Measurements from ENCODE around the gene GOLGA6L4.
"Not testable (repeated sequence)": the region's sequence is repeated elsewhere in the genome, so short reads cannot be mapped to it uniquely, and the experiment has no call there.

Gene GOLGA6L4

GRCh38 chr15:84235573-84235972, at the start of gene GOLGA6L4:
TSS of gene GOLGA6L4 (plus strand) at chr15:84235773. CDS start at chr15:84235835, 62 bp downstream.
- in situ Hi-C loops (cut with HindIII; ENCODE audit: low sequenced_read_pairs), result not testable (repeated sequence)

- in situ Hi-C loops (cut with HindIII; ENCODE audit: low sequenced_read_pairs), result not testable (repeated sequence)
Measured at GRCh38 chr15:84192982-84193381, 42.6 kb upstream of the GOLGA6L4 start.

GRCh38 chr15:84195603-84196002, 40.0 kb upstream of the GOLGA6L4 start:
- in situ Hi-C loops (cut with HindIII; ENCODE audit: low sequenced_read_pairs), result not testable (repeated sequence)

GRCh38 chr15:84196530-84197188, 38.9 kb upstream of the GOLGA6L4 start:
- in situ Hi-C loops (cut with HindIII; ENCODE audit: low sequenced_read_pairs), result not testable (repeated sequence)

- in situ Hi-C loops (cut with HindIII; ENCODE audit: low sequenced_read_pairs), result not testable (repeated sequence)
Measured at GRCh38 chr15:84199865-84200264, 35.7 kb upstream of the GOLGA6L4 start.

GRCh38 chr15:84246441-84246840, 10.9 kb downstream of the GOLGA6L4 start:
- in situ Hi-C loops (cut with HindIII; ENCODE audit: low sequenced_read_pairs), result not testable (repeated sequence)
